ENCODE data around the gene TOMM40L.

TOMM40L gene

GRCh38 chr1:161258439-161259344, 32.8 kb downstream of the TOMM40L start, which contains the start of gene PCP4L1:
Gene PCP4L1 (plus strand): TSS chr1:161258745. CDS start chr1:161258975, 230 bp downstream.
- DNase-seq, result peak in 2 of 5 donors; percentile 6 to 16

- DNase-seq, result no peak
Observed at GRCh38 chr1:161259345-161259702, 33.5 kb downstream of the TOMM40L start.

- DNase-seq, result no peak
Observed at GRCh38 chr1:161259765-161260164, 33.9 kb downstream of the TOMM40L start.

GRCh38 chr1:161260376-161261260, 34.8 kb downstream of the TOMM40L start:
- DNase-seq, result no peak

- DNase-seq, result no peak
Observed at GRCh38 chr1:161261261-161262235, 35.7 kb downstream of the TOMM40L start.

GRCh38 chr1:161265305-161265704, 39.4 kb downstream of the TOMM40L start:
- DNase-seq, result no peak

GRCh38 chr1:161266202-161266601, 40.3 kb downstream of the TOMM40L start:
- no peak for DNase-seq

- no peak for DNase-seq
Observed at GRCh38 chr1:161266836-161267235, 41.0 kb downstream of the TOMM40L start.

GRCh38 chr1:161267321-161267720, 41.5 kb downstream of the TOMM40L start:
- no peak for DNase-seq

- DNase-seq, result no peak
Observed at GRCh38 chr1:161273402-161273801, 47.5 kb downstream of the TOMM40L start.

- DNase-seq, result no peak
Observed at GRCh38 chr1:161274874-161275273, 49.0 kb downstream of the TOMM40L start.

All from T-helper 1 cell (primary cell).